WTC11 (cell line): ENCODE measurements around the gene RHBDL2. TPM values are rescaled to one million over a fixed set of nuclear protein-coding genes. Genes with fewer than 3 reads are reported as not detected.

Experiments used
- ATAC-seq: fragments of 200-7000 bp; cut with Tn5 transposase; 2 replicates; pipeline ENCODE4 v1.10.0; 2021; ENCODE audit warnings: mild to moderate bottlenecking, moderate library complexity
- CTCF ChIA-PET: fragments of 300-600 bp; sonication (Branson Sonifier 250); formaldehyde crosslinking; loops from one replicate; lab custom pipeline; 2021; ENCODE audit warnings: antibody characterized with exemption; lab: Charles Lee
- POLR2A ChIA-PET: fragments of 350-600 bp; sonication (Branson Sonifier 250); formaldehyde crosslinking; loops from one replicate; lab custom pipeline; 2021; ENCODE audit warnings: antibody characterized with exemption; lab: Charles Lee
- DNase-seq: peaks from one replicate; pipeline ENCODE4 v3.0.0; 2021; ENCODE audit warnings: low spot score
- H3K27ac Mint-ChIP-seq: 2 replicates; pipeline ENCODE4 v1.8.0; 2021; ENCODE audit warnings: mixed read lengths
- H3K27me3 Mint-ChIP-seq: 2 replicates; pipeline ENCODE4 v1.8.0; 2021; ENCODE audit warnings: low read depth, mild to moderate bottlenecking, moderate library complexity, mixed read lengths
- H3K36me3 Mint-ChIP-seq: 2 replicates; pipeline ENCODE4 v1.8.0; 2021; ENCODE audit warnings: mixed read lengths
- H3K4me1 Mint-ChIP-seq: 2 replicates; pipeline ENCODE4 v1.8.0; 2022; ENCODE audit warnings: mixed read lengths
- H3K4me3 Mint-ChIP-seq: 2 replicates; pipeline ENCODE4 v1.8.0; 2021; ENCODE audit warnings: mild to moderate bottlenecking, moderate library complexity, mixed read lengths
- H3K9me3 Mint-ChIP-seq: 2 replicates; pipeline ENCODE4 v1.8.0; 2021; ENCODE audit warnings: mixed read lengths
- ATF2 ChIP-seq: sonication (generic); formaldehyde crosslinking; IDR thresholded peaks from 2 replicates; pipeline ENCODE4 v1.8.1; 2022; ENCODE audit warnings: low read depth, missing genetic modification reagents, borderline replicate concordance
- CDX4 ChIP-seq: fragments of 250-450 bp; sonication (Bioruptor Pico); IDR thresholded peaks from 2 replicates; pipeline ENCODE4 v1.9.0; 2021; ENCODE audit warnings: moderate library complexity, mild to moderate bottlenecking, inconsistent platforms, borderline replicate concordance
- CREM ChIP-seq: sonication (generic); formaldehyde crosslinking; IDR thresholded peaks from 2 replicates; pipeline ENCODE4 v1.8.1; 2022; ENCODE audit warnings: mild to moderate bottlenecking, missing genetic modification reagents, moderate library complexity
- E2F4 ChIP-seq: sonication (generic); formaldehyde crosslinking; IDR thresholded peaks from 2 replicates; pipeline ENCODE4 v1.8.1; 2022; ENCODE audit warnings: low read depth, mild to moderate bottlenecking, moderate library complexity, missing genetic modification reagents, borderline replicate concordance
- ELF4 ChIP-seq: sonication (generic); formaldehyde crosslinking; IDR thresholded peaks from 2 replicates; pipeline ENCODE4 v1.8.1; 2022; ENCODE audit warnings: low read depth, mild to moderate bottlenecking, moderate library complexity, missing genetic modification reagents
- EMX1 ChIP-seq: fragments of 250-450 bp; sonication (Bioruptor Pico); IDR thresholded peaks from 2 replicates; pipeline ENCODE4 v1.8.0; 2021; ENCODE audit warnings: mild to moderate bottlenecking
- ESRRA ChIP-seq: sonication (generic); formaldehyde crosslinking; IDR thresholded peaks from 2 replicates; pipeline ENCODE4 v1.8.1; 2022; ENCODE audit warnings: mild to moderate bottlenecking, missing genetic modification reagents, borderline replicate concordance
- NFYB ChIP-seq: sonication (generic); formaldehyde crosslinking; conservative IDR thresholded peaks from 2 replicates; pipeline ENCODE4 v1.8.0; 2022; ENCODE audit warnings: low read depth, missing genetic modification reagents
- NR1H2 ChIP-seq: sonication (generic); formaldehyde crosslinking; IDR thresholded peaks from 2 replicates; pipeline ENCODE4 v1.9.0; 2021; ENCODE audit warnings: mild to moderate bottlenecking, moderate library complexity, missing genetic modification reagents
- NR2C2 ChIP-seq: sonication (generic); formaldehyde crosslinking; IDR thresholded peaks from 2 replicates; pipeline ENCODE4 v1.8.0; 2022; ENCODE audit warnings: mild to moderate bottlenecking, missing genetic modification reagents
- OVOL2 ChIP-seq: fragments of 250-450 bp; sonication (Bioruptor Pico); IDR thresholded peaks from 2 replicates; pipeline ENCODE4 v1.9.0; 2021; ENCODE audit warnings: mild to moderate bottlenecking, borderline replicate concordance
- PRDM15 ChIP-seq: sonication (generic); formaldehyde crosslinking; IDR thresholded peaks from 2 replicates; pipeline ENCODE4 v1.8.0; 2022; ENCODE audit warnings: missing genetic modification reagents
- PRRX2 ChIP-seq: fragments of 250-450 bp; sonication (Bioruptor Pico); IDR thresholded peaks from 2 replicates; pipeline ENCODE4 v1.8.0; 2021; ENCODE audit warnings: mild to moderate bottlenecking
- RELA ChIP-seq: sonication (generic); formaldehyde crosslinking; IDR thresholded peaks from 2 replicates; pipeline ENCODE4 v1.8.1; 2022; ENCODE audit warnings: missing genetic modification reagents, mild to moderate bottlenecking, borderline replicate concordance
- TCF7 ChIP-seq: sonication (generic); formaldehyde crosslinking; IDR thresholded peaks from 2 replicates; pipeline ENCODE4 v1.8.0; 2022; ENCODE audit warnings: mild to moderate bottlenecking, low read depth, missing genetic modification reagents, moderate library complexity
- ZNF317 ChIP-seq: sonication (generic); formaldehyde crosslinking; IDR thresholded peaks from 2 replicates; pipeline ENCODE4 v1.8.1; 2023; ENCODE audit warnings: low read depth, mild to moderate bottlenecking, moderate library complexity, missing genetic modification reagents, borderline replicate concordance
- ZNF416 ChIP-seq: fragments of 250-450 bp; sonication (Bioruptor Pico); IDR thresholded peaks from 2 replicates; pipeline ENCODE4 v1.9.0; 2021; ENCODE audit warnings: mild to moderate bottlenecking, inconsistent platforms
- ZNF425 ChIP-seq: fragments of 250-450 bp; sonication (Bioruptor Pico); conservative IDR thresholded peaks from 2 replicates; pipeline ENCODE4 v1.9.0; 2021; ENCODE audit warnings: mild to moderate bottlenecking
- ZNF671 ChIP-seq: fragments of 250-450 bp; sonication (Bioruptor Pico); IDR thresholded peaks from 2 replicates; pipeline ENCODE4 v1.8.0; 2021; ENCODE audit warnings: mild to moderate bottlenecking
- total RNA-seq: library from RNA; stranded (reverse); gene quantifications from 3 replicates; pipeline ENCODE4 v1.2.3, GENCODE V29; 2021

The RHBDL2 gene
- total RNA-seq, 1 experiment from 2014 or later: 0.26 TPM

GRCh38 chr1:38889589-38889988 lies 52.0 kb downstream of the RHBDL2 start:
- ChIA-PET CTCF (no interaction called here), POLR2A (no interaction called here)
- Mint-ChIP-seq H3K27me3 (no peaks in the 10 kb centered on the region; the same call in 1 of the 2 replicates), H3K9me3 (no peaks in the 10 kb centered on the region), H3K36me3 (no peaks in the 10 kb centered on the region), H3K27ac (no peak overlapping the region), H3K4me3 (no peak overlapping the region), H3K4me1 (peaks cover 10% of the 10 kb centered on the region)
- no peak for TF ChIP-seq ZNF416 (CRISPR knock-in tag)
- no peak for DNase-seq
- ATAC-seq: no peak

GRCh38 chr1:38888423-38889333 lies 53.0 kb downstream of the RHBDL2 start:
- no peaks in the 10 kb centered on the region for H3K36me3 Mint-ChIP-seq
- H3K27ac Mint-ChIP-seq: no peak overlapping the region
- no peak overlapping the region for H3K4me3 Mint-ChIP-seq
- no peaks in the 10 kb centered on the region; the same call in 1 of the 2 replicates for H3K27me3 Mint-ChIP-seq
- no peak for ATAC-seq
- DNase-seq: no peak
- peaks cover 10% of the 10 kb centered on the region for H3K4me1 Mint-ChIP-seq
- no peaks in the 10 kb centered on the region for H3K9me3 Mint-ChIP-seq
- TF ChIP-seq OVOL2 (CRISPR knock-in tag) (no peak), ZNF425 (no peak)
- CTCF ChIA-PET: no interaction called here
- POLR2A ChIA-PET: interaction anchor here (0.5 kb wide), 1 partner anchor 118 kb away, joined by 3 read pairs; no protein-coding TSS in a partner anchor

GRCh38 chr1:38885092-38885491 lies 56.5 kb downstream of the RHBDL2 start:
- POLR2A ChIA-PET: no interaction called here
- H3K9me3 Mint-ChIP-seq: no peaks in the 10 kb centered on the region
- ATAC-seq: no peak
- no peaks in the 10 kb centered on the region; the same call in 1 of the 2 replicates for H3K27me3 Mint-ChIP-seq
- TF ChIP-seq RELA (CRISPR knock-in tag) (no peak), ELF4 (no peak), NR2C2 (CRISPR knock-in tag) (no peak), CREM (no peak), EMX1 (CRISPR knock-in tag) (no peak), ZNF671 (CRISPR knock-in tag) (no peak), TCF7 (no peak), NFYB (no peak), PRDM15 (no peak), PRRX2 (CRISPR knock-in tag) (no peak), ATF2 (CRISPR knock-in tag) (no peak), ZNF317 (CRISPR knock-in tag) (no peak), NR1H2 (CRISPR knock-in tag) (no peak), ESRRA (CRISPR knock-in tag) (no peak), CDX4 (CRISPR knock-in tag) (no peak), ZNF416 (CRISPR knock-in tag) (no peak), E2F4 (CRISPR knock-in tag) (no peak)
- CTCF ChIA-PET: no interaction called here
- no peaks in the 10 kb centered on the region for H3K36me3 Mint-ChIP-seq
- H3K27ac Mint-ChIP-seq: no peak overlapping the region
- no peak for DNase-seq
- H3K4me3 Mint-ChIP-seq: no peak overlapping the region
- H3K4me1 Mint-ChIP-seq: peaks cover 3% of the 10 kb centered on the region; the same call in 1 of the 2 replicates
